ENCODE results near the gene AMOTL2. TPM values are rescaled to one million over a fixed set of nuclear protein-coding genes. Genes with fewer than 3 reads are reported as not detected.
A peak's percentile ranks its signal among the peaks of the same experiment; 100 is the strongest.

Gene AMOTL2
- total RNA-seq, 1 experiment from 2014 or later: 76.9 TPM

GRCh38 chr3:134369861-134370596, 4.2 kb downstream of the AMOTL2 start (continued):
- TF ChIP-seq AFF4 (CRISPR knock-in tag; IDR thresholded peaks at IDR 0.05; ENCODE audit: borderline replicate concordance) (no peak), ZBTB21 (CRISPR knock-in tag; IDR thresholded peaks at IDR 0.05; ENCODE audit: borderline replicate concordance) (no peak), AR (CRISPR knock-in tag; IDR thresholded peaks at IDR 0.05) (no peak), MAX (CRISPR knock-in tag; IDR thresholded peaks at IDR 0.05) (no peak), PRRX2 (CRISPR knock-in tag; IDR thresholded peaks at IDR 0.05) (no peak)

DNA sequence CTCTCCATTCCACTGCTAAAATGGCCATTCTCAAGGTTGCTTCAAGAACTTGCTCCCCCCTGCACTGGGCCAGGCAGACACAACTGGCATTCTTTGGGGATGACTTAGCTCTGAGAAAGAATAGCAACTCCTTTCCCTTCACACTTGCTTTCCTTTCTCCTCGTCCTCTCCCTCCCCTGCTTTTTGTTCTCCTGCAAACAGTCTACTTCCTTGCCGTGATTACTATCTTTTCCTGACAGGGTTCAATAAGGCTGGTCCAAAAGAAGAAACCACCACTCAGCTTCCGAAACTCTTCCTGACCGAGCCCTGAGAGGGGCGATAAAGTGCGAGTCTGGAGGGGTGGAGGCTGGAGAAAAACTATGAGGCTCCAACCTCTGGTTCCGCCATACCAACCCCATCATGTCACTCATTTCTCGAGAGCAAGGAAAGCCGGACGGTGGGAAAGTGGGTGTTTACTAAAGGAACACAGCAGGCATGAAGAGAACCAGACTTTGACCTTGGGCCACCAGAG, 5.0 kb downstream of the AMOTL2 start:
- ChIA-PET CTCF (interaction anchor here (0.7 kb wide), 1 partner anchor 156 kb away, joined by 3 read pairs; no protein-coding TSS in a partner anchor), POLR2A (interaction anchor here (3.7 kb wide), 1 partner anchor 56 kb away, joined by 13 read pairs; no protein-coding TSS in a partner anchor)
- H3K27me3 Mint-ChIP-seq (ENCODE audit: low read depth): no peaks in the 10 kb centered on the region; the same call in none of the 2 replicates
- DNase-seq (ENCODE audit: low spot score): no peak
- peak overlapping the region; percentile 9; the same call in 1 of the 2 replicates for H3K27ac Mint-ChIP-seq
- TF ChIP-seq NFYB (CRISPR knock-in tag; conservative IDR thresholded peaks at IDR 0.05; ENCODE audit: low read depth) (no peak), ZBTB43 (CRISPR knock-in tag; IDR thresholded peaks at IDR 0.05) (no peak), RORB (CRISPR knock-in tag; IDR thresholded peaks at IDR 0.05) (no peak), ZBTB21 (CRISPR knock-in tag; IDR thresholded peaks at IDR 0.05; ENCODE audit: borderline replicate concordance) (no peak), ZNF423 (CRISPR knock-in tag; IDR thresholded peaks at IDR 0.05) (no peak), ATF1 (CRISPR knock-in tag; IDR thresholded peaks at IDR 0.05) (no peak), NR3C1 (CRISPR knock-in tag; conservative IDR thresholded peaks at IDR 0.05; ENCODE audit: low read depth) (no peak), NFE2L1 (CRISPR knock-in tag; IDR thresholded peaks at IDR 0.05) (no peak)
- TF ChIP-seq, protein P1, sequence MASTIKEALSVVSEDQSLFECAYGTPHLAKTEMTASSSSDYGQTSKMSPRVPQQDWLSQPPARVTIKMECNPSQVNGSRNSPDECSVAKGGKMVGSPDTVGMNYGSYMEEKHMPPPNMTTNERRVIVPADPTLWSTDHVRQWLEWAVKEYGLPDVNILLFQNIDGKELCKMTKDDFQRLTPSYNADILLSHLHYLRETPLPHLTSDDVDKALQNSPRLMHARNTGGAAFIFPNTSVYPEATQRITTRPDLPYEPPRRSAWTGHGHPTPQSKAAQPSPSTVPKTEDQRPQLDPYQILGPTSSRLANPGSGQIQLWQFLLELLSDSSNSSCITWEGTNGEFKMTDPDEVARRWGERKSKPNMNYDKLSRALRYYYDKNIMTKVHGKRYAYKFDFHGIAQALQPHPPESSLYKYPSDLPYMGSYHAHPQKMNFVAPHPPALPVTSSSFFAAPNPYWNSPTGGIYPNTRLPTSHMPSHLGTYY (CRISPR knock-in tag; IDR thresholded peaks at IDR 0.05): no peak
- peaks cover 59% of the 10 kb centered on the region for H3K4me1 Mint-ChIP-seq
- H3K4me3 Mint-ChIP-seq: no peak overlapping the region
- H3K9me3 Mint-ChIP-seq: no peaks in the 10 kb centered on the region
- no peak for ATAC-seq
- peaks cover 64% of the 10 kb centered on the region for H3K36me3 Mint-ChIP-seq

Data from WTC11 (cell line).